H9 (cell line): ENCODE results near the gene SLC25A3. TPM values are rescaled to one million over a fixed set of nuclear protein-coding genes. Genes with fewer than 3 reads are reported as not detected.

Experiments used
- DNase-seq: peaks from one replicate; pipeline ENCODE4 v3.0.0-alpha.2; 2017
- H2AFZ ChIP-seq: one replicate; pipeline ENCODE4 v1.6.1; 2013; ENCODE audit warnings: mild to moderate bottlenecking, low read length, control low read depth, moderate library complexity
- H2AK5ac ChIP-seq: 2 replicates; pipeline ENCODE4 v1.6.1; 2013; ENCODE audit warnings: low read length, control low read depth, mixed read lengths; ENCODE audit not compliant: insufficient read length
- H2BK120ac ChIP-seq: one replicate; pipeline ENCODE4 v1.6.1; 2013; ENCODE audit warnings: low read depth, mild to moderate bottlenecking, low read length, control low read depth, inconsistent platforms; ENCODE audit not compliant: poor library complexity, severe bottlenecking
- H2BK12ac ChIP-seq: 2 replicates; pipeline ENCODE4 v1.6.1; 2013; ENCODE audit warnings: low read length, control low read depth, mixed read lengths, low read depth; ENCODE audit not compliant: insufficient read length
- H2BK15ac ChIP-seq: 2 replicates; pipeline ENCODE4 v1.6.1; 2013; ENCODE audit warnings: low read depth, low read length, control low read depth
- H2BK20ac ChIP-seq: one replicate; pipeline ENCODE4 v1.6.1; 2013; ENCODE audit warnings: low read depth, mild to moderate bottlenecking, low read length, control low read depth, inconsistent platforms; ENCODE audit not compliant: poor library complexity, severe bottlenecking
- H2BK5ac ChIP-seq: 2 replicates; pipeline ENCODE4 v1.6.1; 2013; ENCODE audit warnings: low read length, control low read depth, mixed read lengths; ENCODE audit not compliant: insufficient read length
- H3K14ac ChIP-seq: 2 replicates; pipeline ENCODE4 v1.6.1; 2013; ENCODE audit warnings: low read length, control low read depth; ENCODE audit not compliant: insufficient read depth
- H3K18ac ChIP-seq: 2 replicates; pipeline ENCODE4 v1.6.1; 2013; ENCODE audit warnings: low read depth, mild to moderate bottlenecking, mixed read lengths, low read length, control low read depth; ENCODE audit not compliant: insufficient read length
- H3K23ac ChIP-seq: 2 replicates; pipeline ENCODE4 v1.6.1; 2013; ENCODE audit warnings: low read length, control low read depth, mixed read lengths, low read depth; ENCODE audit not compliant: insufficient read length
- H3K23me2 ChIP-seq: 2 replicates; pipeline ENCODE4 v1.6.1; 2013; ENCODE audit warnings: low read depth, mild to moderate bottlenecking, mixed read lengths, low read length, control low read depth; ENCODE audit not compliant: insufficient read length, poor library complexity, severe bottlenecking
- H3K27ac ChIP-seq: 2 replicates; pipeline ENCODE4 v1.5.1; 2013; ENCODE audit warnings: low read length, control low read depth, mixed read lengths, low read depth; ENCODE audit not compliant: insufficient read length
- H3K27me3 ChIP-seq: 2 replicates; pipeline ENCODE4 v1.6.1; 2013; ENCODE audit warnings: low read length, control low read depth, inconsistent platforms; ENCODE audit not compliant: insufficient read depth
- H3K4ac ChIP-seq: 2 replicates; pipeline ENCODE4 v1.6.1; 2013; ENCODE audit warnings: low read depth, mild to moderate bottlenecking, control low read depth, inconsistent platforms, low read length, moderate library complexity
- H3K4me1 ChIP-seq: 2 replicates; pipeline ENCODE4 v1.6.1; 2013; ENCODE audit warnings: low read length, control low read depth, inconsistent platforms; ENCODE audit not compliant: insufficient read depth
- H3K4me2 ChIP-seq: 2 replicates; pipeline ENCODE4 v1.6.1; 2013; ENCODE audit warnings: low read length, control low read depth, mixed read lengths; ENCODE audit not compliant: insufficient read length, insufficient read depth
- H3K56ac ChIP-seq: 2 replicates; pipeline ENCODE4 v1.6.1; 2013; ENCODE audit warnings: low read depth, mild to moderate bottlenecking, mixed read lengths, low read length, control low read depth; ENCODE audit not compliant: insufficient read length
- H3K79me1 ChIP-seq: 2 replicates; pipeline ENCODE4 v1.6.1; 2013; ENCODE audit warnings: low read depth, mild to moderate bottlenecking, moderate library complexity, low read length, control low read depth, inconsistent platforms; ENCODE audit not compliant: insufficient read depth, poor library complexity, severe bottlenecking
- H3K79me2 ChIP-seq: 2 replicates; pipeline ENCODE4 v1.6.1; 2013; ENCODE audit warnings: low read length, control low read depth, inconsistent platforms; ENCODE audit not compliant: insufficient read depth
- H3K9ac ChIP-seq: 2 replicates; pipeline ENCODE4 v1.6.1; 2013; ENCODE audit warnings: low read length, control low read depth, mixed read lengths; ENCODE audit not compliant: insufficient read length; ENCODE audit errors: extremely low read depth
- H3K9me3 ChIP-seq: one replicate; pipeline ENCODE4 v1.6.1; 2013; ENCODE audit warnings: low read depth, low read length, inconsistent platforms; ENCODE audit not compliant: control insufficient read depth
- H3T11ph ChIP-seq: one replicate; pipeline ENCODE4 v1.6.1; 2013; ENCODE audit warnings: mild to moderate bottlenecking, low read length, control low read depth, inconsistent platforms
- H4K20me1 ChIP-seq: one replicate; pipeline ENCODE4 v1.6.1; 2013; ENCODE audit not compliant: control insufficient read depth, insufficient read length, insufficient read depth
- H4K5ac ChIP-seq: 2 replicates; pipeline ENCODE4 v1.6.1; 2013; ENCODE audit warnings: low read depth, mild to moderate bottlenecking, mixed read lengths, low read length, control low read depth; ENCODE audit not compliant: insufficient read length
- H4K8ac ChIP-seq: replicated peaks from 2 replicates; pipeline ENCODE4 v1.6.1; 2013; ENCODE audit warnings: low read length, control low read depth, mixed read lengths, low read depth; ENCODE audit not compliant: insufficient read length
- H4K91ac ChIP-seq: 2 replicates; pipeline ENCODE4 v1.6.1; 2013; ENCODE audit warnings: low read depth, mild to moderate bottlenecking, moderate library complexity, mixed read lengths, low read length, control low read depth; ENCODE audit not compliant: insufficient read length
- H3K27ac Mint-ChIP-seq, 3 experiments: 2 replicates in 2 of 3; 3 replicates in 1 of 3; pipeline ENCODE4 v1.8.0; 2020 to 2021; ENCODE audit warnings: mixed read lengths in 3 of 3, mild to moderate bottlenecking in 1 of 3, moderate library complexity in 1 of 3
- H3K27me3 Mint-ChIP-seq: 2 replicates; pipeline ENCODE4 v1.8.0; 2021; ENCODE audit warnings: low read depth, mild to moderate bottlenecking, moderate library complexity, mixed read lengths
- H3K36me3 Mint-ChIP-seq, 3 experiments: 2 replicates in 2 of 3; 3 replicates in 1 of 3; pipeline ENCODE4 v1.8.0; 2020 to 2021; ENCODE audit warnings: low read depth in 3 of 3, mixed read lengths in 3 of 3; ENCODE audit not compliant: insufficient read depth in 1 of 3
- H3K4me1 Mint-ChIP-seq, 2 experiments: 2 replicates each; pipeline ENCODE4 v1.8.0; 2020; ENCODE audit warnings: mixed read lengths in 2 of 2
- H3K4me3 Mint-ChIP-seq, 2 experiments: 2 replicates in 1 of 2; 3 replicates in 1 of 2; pipeline ENCODE4 v1.8.0; 2020 to 2021; ENCODE audit warnings: mild to moderate bottlenecking in 2 of 2, mixed read lengths in 2 of 2, moderate library complexity in 1 of 2
- H3K9me3 Mint-ChIP-seq, 2 experiments: 2 replicates in 1 of 2; 3 replicates in 1 of 2; pipeline ENCODE4 v1.8.0; 2020; ENCODE audit warnings: mild to moderate bottlenecking in 2 of 2, mixed read lengths in 2 of 2, moderate library complexity in 1 of 2
- WGBS: extraction: QIAGEN DNeasy Blood & Tissue Kit; methylation state at CpG from one replicate; pipeline ENCODE4 v1.1.7; 2013; ENCODE audit warnings: missing lambda C conversion rate, low lambda C conversion rate, mixed read lengths; ENCODE audit not compliant: insufficient read length; ENCODE audit errors: extremely low coverage; 5-methylcytosine and 5-hydroxymethylcytosine counted together
- total RNA-seq: library from RNA; stranded (reverse); gene quantifications from 2 replicates; pipeline ENCODE4 v1.2.1, GENCODE V29; 2021
- TF ChIP-seq, protein P1 (sequence below): fragments of 200-600 bp; sonication (generic); conservative IDR thresholded peaks from 3 replicates; pipeline ENCODE4 v1.8.0; 2021; ENCODE audit warnings: antibody characterized with exemption, mild to moderate bottlenecking

Gene SLC25A3
- total RNA-seq, 1 experiment from 2014 or later = 673 TPM

DNA sequence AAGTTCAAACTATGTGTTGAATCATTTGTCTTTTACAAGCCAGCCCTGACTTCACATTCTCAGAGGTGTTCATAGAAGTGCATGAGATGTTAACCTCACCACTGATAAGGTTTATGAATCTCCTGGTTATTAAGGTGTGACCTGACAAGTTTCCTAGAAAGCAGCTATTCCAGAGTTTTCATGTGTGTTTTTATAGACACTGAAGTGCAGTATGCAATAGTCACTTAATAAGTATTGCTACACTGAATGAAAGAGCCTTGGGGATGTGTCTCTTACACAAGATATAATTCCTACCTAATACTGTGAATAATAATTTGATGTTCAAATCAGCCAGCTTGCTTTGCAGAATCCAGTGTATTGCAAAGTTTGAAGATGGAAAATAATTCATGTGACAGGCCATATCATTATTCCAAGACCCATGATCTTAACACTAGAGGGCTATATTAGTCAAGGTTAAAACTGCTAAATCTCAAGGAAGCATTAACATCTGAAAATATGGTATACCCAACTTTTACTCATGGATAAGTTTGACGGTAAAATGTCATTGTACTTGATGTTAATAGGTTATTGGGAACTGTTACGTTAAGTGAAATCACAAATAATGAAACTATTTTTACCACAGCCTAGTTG, 13.0 kb downstream of the SLC25A3 start:
- H4K91ac ChIP-seq = no peak overlapping the region

More for the DNA sequence above, 13.0 kb downstream of the SLC25A3 start:
- H3K36me3 Mint-ChIP-seq = peaks cover 10 to 32% (median 22%) of the 10 kb centered on the region in 3 experiments; a peak in 6 of 7 replicates
- no peaks in the 10 kb centered on the region for H4K20me1 ChIP-seq
- H3K56ac ChIP-seq = no peak overlapping the region
- H3K27me3 ChIP-seq = no peaks in the 10 kb centered on the region
- H3K9me3 Mint-ChIP-seq = no peaks in the 10 kb centered on the region
- H2BK5ac ChIP-seq = no peak overlapping the region
- no peaks in the 10 kb centered on the region for H3K23me2 ChIP-seq
- H3T11ph ChIP-seq = no peak overlapping the region
- WGBS = no CpG with 5 or more reads among the region's 2 CpGs
- H3K9ac ChIP-seq = no peak overlapping the region
- H2BK20ac ChIP-seq = no peak overlapping the region
- H3K23ac ChIP-seq = no peak overlapping the region
- no peak overlapping the region for H3K14ac ChIP-seq
- H4K8ac ChIP-seq = no peak overlapping the region
- no peaks in the 10 kb centered on the region; the same call in 1 of the 2 replicates for H3K27me3 Mint-ChIP-seq
- H2BK12ac ChIP-seq = no peak overlapping the region
- no peak overlapping the region for H3K18ac ChIP-seq
- no peak overlapping the region for H4K5ac ChIP-seq
- no peak overlapping the region for H3K4me3 Mint-ChIP-seq
- DNase-seq = no peak
- H3K27ac Mint-ChIP-seq = no peak overlapping the region
- H2BK15ac ChIP-seq = no peak overlapping the region
- H3K79me2 ChIP-seq = no peaks in the 10 kb centered on the region
- H2AK5ac ChIP-seq = no peak overlapping the region
- TF ChIP-seq, protein P1, sequence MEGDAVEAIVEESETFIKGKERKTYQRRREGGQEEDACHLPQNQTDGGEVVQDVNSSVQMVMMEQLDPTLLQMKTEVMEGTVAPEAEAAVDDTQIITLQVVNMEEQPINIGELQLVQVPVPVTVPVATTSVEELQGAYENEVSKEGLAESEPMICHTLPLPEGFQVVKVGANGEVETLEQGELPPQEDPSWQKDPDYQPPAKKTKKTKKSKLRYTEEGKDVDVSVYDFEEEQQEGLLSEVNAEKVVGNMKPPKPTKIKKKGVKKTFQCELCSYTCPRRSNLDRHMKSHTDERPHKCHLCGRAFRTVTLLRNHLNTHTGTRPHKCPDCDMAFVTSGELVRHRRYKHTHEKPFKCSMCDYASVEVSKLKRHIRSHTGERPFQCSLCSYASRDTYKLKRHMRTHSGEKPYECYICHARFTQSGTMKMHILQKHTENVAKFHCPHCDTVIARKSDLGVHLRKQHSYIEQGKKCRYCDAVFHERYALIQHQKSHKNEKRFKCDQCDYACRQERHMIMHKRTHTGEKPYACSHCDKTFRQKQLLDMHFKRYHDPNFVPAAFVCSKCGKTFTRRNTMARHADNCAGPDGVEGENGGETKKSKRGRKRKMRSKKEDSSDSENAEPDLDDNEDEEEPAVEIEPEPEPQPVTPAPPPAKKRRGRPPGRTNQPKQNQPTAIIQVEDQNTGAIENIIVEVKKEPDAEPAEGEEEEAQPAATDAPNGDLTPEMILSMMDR = no peak
- H3K9me3 ChIP-seq = no peaks in the 10 kb centered on the region
- H3K4me1 Mint-ChIP-seq = no peaks in the 10 kb centered on the region
- H3K4me1 ChIP-seq = no peaks in the 10 kb centered on the region
- no peak overlapping the region for H2AFZ ChIP-seq
- no peak overlapping the region for H3K4me2 ChIP-seq
- no peak overlapping the region for H3K4ac ChIP-seq
- H2BK120ac ChIP-seq = no peak overlapping the region
- H3K79me1 ChIP-seq = no peaks in the 10 kb centered on the region
- no peak overlapping the region for H3K27ac ChIP-seq
